Trophoblast cell (in vitro differentiated cells and primary cell): ENCODE results near the gene DAGLB.
A peak's percentile ranks its signal among the peaks of the same experiment; 100 is the strongest.

Experiments used
- DNase-seq, 2 donors: peaks; one replicate each; pipeline ENCODE4 v3.0.0-alpha.2; 2016
- H2AFZ ChIP-seq: 2 replicates; pipeline ENCODE4 v1.6.1; 2013; ENCODE audit warnings: low read length, moderate library complexity, mild to moderate bottlenecking; ENCODE audit not compliant: insufficient read depth, poor library complexity
- H2AK5ac ChIP-seq: 2 replicates; pipeline ENCODE4 v1.6.1; 2013; ENCODE audit warnings: mild to moderate bottlenecking, low read length
- H2BK120ac ChIP-seq: 2 replicates; pipeline ENCODE4 v1.6.1; 2013; ENCODE audit warnings: low read length, mild to moderate bottlenecking, moderate library complexity; ENCODE audit not compliant: insufficient read depth, poor library complexity
- H2BK12ac ChIP-seq: 2 replicates; pipeline ENCODE4 v1.6.1; 2013; ENCODE audit warnings: mild to moderate bottlenecking, low read length, moderate library complexity
- H2BK5ac ChIP-seq: 2 replicates; pipeline ENCODE4 v1.6.1; 2013; ENCODE audit warnings: low read length, low read depth, moderate library complexity, mild to moderate bottlenecking; ENCODE audit not compliant: poor library complexity
- H3K14ac ChIP-seq: 2 replicates; pipeline ENCODE4 v1.6.1; 2013; ENCODE audit warnings: mild to moderate bottlenecking, low read length
- H3K18ac ChIP-seq: 2 replicates; pipeline ENCODE4 v1.6.1; 2013; ENCODE audit warnings: mild to moderate bottlenecking, low read length
- H3K23ac ChIP-seq: 2 replicates; pipeline ENCODE4 v1.6.1; 2013; ENCODE audit warnings: low read length
- H3K27ac ChIP-seq: 2 replicates; pipeline ENCODE4 v1.5.1; 2013; ENCODE audit warnings: low read depth, mild to moderate bottlenecking, inconsistent platforms, low read length, moderate library complexity
- H3K27me3 ChIP-seq: 2 replicates; pipeline ENCODE4 v1.6.1; 2013; ENCODE audit warnings: inconsistent platforms, mild to moderate bottlenecking, low read length, moderate library complexity; ENCODE audit not compliant: insufficient read depth
- H3K36me3 ChIP-seq, 2 experiments: 1 replicate in 1 of 2; 2 replicates in 1 of 2; pipeline ENCODE4 v1.6.1; 2013; ENCODE audit warnings: low read length in 2 of 2, mild to moderate bottlenecking in 2 of 2, moderate library complexity in 1 of 2; ENCODE audit not compliant: insufficient read depth in 2 of 2, control insufficient read depth in 1 of 2
- H3K4ac ChIP-seq: 2 replicates; pipeline ENCODE4 v1.6.1; 2013; ENCODE audit warnings: low read depth, mild to moderate bottlenecking, low read length, moderate library complexity
- H3K4me1 ChIP-seq, 2 experiments: 1 replicate in 1 of 2; 2 replicates in 1 of 2; pipeline ENCODE4 v1.6.1; 2013; ENCODE audit warnings: low read length in 2 of 2, mild to moderate bottlenecking in 2 of 2, moderate library complexity in 1 of 2; ENCODE audit not compliant: insufficient read depth in 2 of 2, control insufficient read depth in 1 of 2
- H3K4me2 ChIP-seq: 2 replicates; pipeline ENCODE4 v1.6.1; 2013; ENCODE audit warnings: inconsistent platforms, mild to moderate bottlenecking, low read length, moderate library complexity
- H3K4me3 ChIP-seq: 2 replicates; pipeline ENCODE4 v1.5.1; 2013; ENCODE audit warnings: mild to moderate bottlenecking, low read depth, low read length, inconsistent platforms
- H3K79me1 ChIP-seq: one replicate; pipeline ENCODE4 v1.6.1; 2013; ENCODE audit warnings: low read length
- H3K79me2 ChIP-seq: 2 replicates; pipeline ENCODE4 v1.6.1; 2013; ENCODE audit warnings: low read length, mild to moderate bottlenecking; ENCODE audit not compliant: control insufficient read depth, insufficient read depth, poor library complexity
- H3K9ac ChIP-seq: 2 replicates; pipeline ENCODE4 v1.6.1; 2013; ENCODE audit warnings: mild to moderate bottlenecking, low read length
- H3K9me3 ChIP-seq: 2 replicates; pipeline ENCODE4 v1.6.1; 2013; ENCODE audit warnings: low read depth, mild to moderate bottlenecking, control low read depth, inconsistent platforms, low read length; ENCODE audit not compliant: insufficient read depth
- H4K12ac ChIP-seq: 2 replicates; pipeline ENCODE4 v1.6.1; 2013; ENCODE audit warnings: low read depth, mild to moderate bottlenecking, low read length, moderate library complexity
- H4K8ac ChIP-seq: 2 replicates; pipeline ENCODE4 v1.6.1; 2013; ENCODE audit warnings: low read depth, mild to moderate bottlenecking, low read length, moderate library complexity
- H4K91ac ChIP-seq: one replicate; pipeline ENCODE4 v1.6.1; 2013; ENCODE audit warnings: low read depth, mild to moderate bottlenecking, low read length, moderate library complexity
- WGBS: extraction: QIAGEN DNeasy Blood & Tissue Kit; methylation state at CpG from one replicate; pipeline ENCODE4 v1.1.7; 2013; ENCODE audit warnings: missing lambda C conversion rate; ENCODE audit not compliant: insufficient read length, insufficient coverage; ENCODE audit errors: extremely low coverage; 5-methylcytosine and 5-hydroxymethylcytosine counted together

DAGLB gene

DNA sequence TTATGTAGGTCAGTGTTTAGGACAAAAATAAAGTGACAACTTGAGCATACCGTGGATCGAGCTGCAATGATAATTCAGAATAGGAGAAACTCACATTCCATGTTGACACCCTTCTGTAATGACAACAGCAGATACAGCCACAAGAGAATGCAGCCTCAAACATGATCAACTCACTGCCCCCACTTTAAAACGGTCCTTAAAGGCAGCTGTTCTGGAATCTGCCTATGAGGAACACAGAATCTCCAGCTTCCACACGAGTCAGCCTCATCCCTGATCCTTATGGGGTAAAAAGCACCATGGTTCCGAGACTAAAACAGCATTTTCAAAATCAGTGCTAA lies 32.5 kb upstream of the DAGLB start:
- DNase-seq, result no peak
- Histone ChIP-seq H2AFZ (no peak overlapping the region), H4K8ac (no peak overlapping the region), H4K91ac (no peak overlapping the region), H3K9me3 (no peaks in the 10 kb centered on the region), H3K27me3 (no peaks in the 10 kb centered on the region), H2AK5ac (no peak overlapping the region), H3K4me1 (peaks cover 5 to 12% of the 10 kb centered on the region in 2 experiments), H3K79me2 (peaks cover 36% of the 10 kb centered on the region), H3K4ac (peak overlapping the region; percentile 85), H2BK12ac (no peak overlapping the region), H3K27ac (no peak overlapping the region), H3K18ac (no peak overlapping the region), H3K4me3 (no peak overlapping the region), H2BK120ac (no peak overlapping the region), H2BK5ac (no peak overlapping the region), H4K12ac (no peak overlapping the region), H3K23ac (no peak overlapping the region), H3K79me1 (peaks cover 14% of the 10 kb centered on the region), H3K4me2 (no peak overlapping the region), H3K14ac (no peak overlapping the region), H3K9ac (no peak overlapping the region), H3K36me3 (peaks cover 19 to 25% of the 10 kb centered on the region in 2 experiments)
- WGBS, result no CpG with 5 or more reads among the region's 5 CpGs

DNA sequence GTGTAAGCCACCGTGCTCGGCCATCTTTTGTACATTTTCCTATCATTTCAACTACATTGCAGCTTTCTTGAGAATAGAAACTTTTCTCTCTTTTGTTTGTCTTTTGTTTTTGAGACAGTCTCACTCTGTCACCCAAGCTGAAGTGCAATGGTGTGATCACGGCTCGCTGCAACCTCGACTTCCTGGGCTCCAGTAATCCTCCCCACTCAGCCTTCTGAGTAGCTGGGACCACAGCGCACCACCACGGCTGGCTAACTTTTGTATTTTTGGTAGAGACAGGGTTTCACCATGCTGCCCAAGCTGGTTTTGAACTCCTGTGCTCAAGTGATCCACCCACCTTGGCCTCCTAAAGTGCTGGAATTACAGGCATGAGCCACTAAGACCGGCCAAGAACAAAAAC lies 31.3 kb upstream of the DAGLB start:
- H3K79me2 ChIP-seq, result peaks cover 40% of the 10 kb centered on the region
- no CpG with 5 or more reads among the region's 8 CpGs for WGBS
- H3K9ac ChIP-seq, result no peak overlapping the region
- peaks cover 10% of the 10 kb centered on the region for H3K79me1 ChIP-seq
- no peak overlapping the region for H2BK12ac ChIP-seq
- H2BK5ac ChIP-seq, result no peak overlapping the region
- H3K18ac ChIP-seq, result no peak overlapping the region
- peak overlapping the region; percentile 98 for H3K4ac ChIP-seq
- peaks cover 19 to 35% of the 10 kb centered on the region in 2 experiments for H3K36me3 ChIP-seq
- no peak for DNase-seq
- H4K12ac ChIP-seq, result no peak overlapping the region
- H3K27ac ChIP-seq, result no peak overlapping the region
- no peak overlapping the region for H4K8ac ChIP-seq
- H3K14ac ChIP-seq, result no peak overlapping the region
- no peaks in the 10 kb centered on the region for H3K27me3 ChIP-seq
- no peak overlapping the region for H3K4me2 ChIP-seq
- no peaks in the 10 kb centered on the region for H3K9me3 ChIP-seq
- no peak overlapping the region for H2AK5ac ChIP-seq
- no peak overlapping the region for H3K4me3 ChIP-seq
- H2AFZ ChIP-seq, result peak overlapping the region; percentile 25
- H3K23ac ChIP-seq, result no peak overlapping the region
- no peak overlapping the region for H2BK120ac ChIP-seq
- H3K4me1 ChIP-seq, result peaks cover 3 to 8% of the 10 kb centered on the region in 2 experiments
- H4K91ac ChIP-seq, result no peak overlapping the region

DNA sequence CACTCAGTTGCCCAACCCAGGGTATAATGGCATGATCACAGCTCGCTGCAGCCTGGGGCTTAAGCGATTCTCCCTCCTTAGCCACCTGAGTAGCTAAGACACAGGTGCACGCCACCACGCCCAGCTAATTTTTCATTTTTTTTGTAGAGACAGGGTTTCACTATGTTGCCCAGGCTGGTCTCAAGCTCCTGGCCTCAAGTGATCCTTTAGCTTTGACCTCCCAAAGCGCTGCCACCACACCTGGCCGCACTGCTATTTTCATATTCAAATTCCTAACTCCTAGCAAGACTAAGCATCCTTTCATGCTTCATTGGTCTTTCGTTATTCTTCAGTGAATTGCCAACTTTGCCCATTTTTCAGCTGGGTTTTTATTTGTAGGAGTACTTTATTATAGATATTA lies 30.4 kb upstream of the DAGLB start:
- WGBS, result no CpG with 5 or more reads among the region's 7 CpGs

DNA sequence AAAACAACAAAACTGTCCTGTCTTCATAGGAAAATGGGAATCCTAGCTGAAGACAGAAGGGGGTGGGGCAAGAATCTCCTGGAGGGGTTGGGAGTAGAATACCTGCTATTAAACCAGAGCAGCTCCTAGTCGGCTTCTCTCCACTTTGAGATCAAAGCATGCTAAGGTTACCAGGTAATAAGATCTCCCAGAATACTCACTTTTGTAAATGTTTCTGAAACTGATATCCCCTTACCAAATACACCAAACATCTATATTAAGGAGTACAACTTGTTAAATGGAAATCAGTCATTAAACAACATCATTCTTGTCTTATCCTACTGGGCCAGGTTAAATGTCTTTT lies 29.5 kb upstream of the DAGLB start:
- no peaks in the 10 kb centered on the region for H3K79me1 ChIP-seq
- H2AK5ac ChIP-seq, result no peak overlapping the region
- H2AFZ ChIP-seq, result no peak overlapping the region
- no peak overlapping the region for H4K8ac ChIP-seq
- no peak overlapping the region for H4K12ac ChIP-seq
- H3K4me2 ChIP-seq, result no peak overlapping the region
- no peak overlapping the region for H3K9ac ChIP-seq
- no peaks in the 10 kb centered on the region for H3K27me3 ChIP-seq
- WGBS, result no CpG with 5 or more reads among the region's 1 CpG
- no peak overlapping the region for H3K23ac ChIP-seq
- H3K4me1 ChIP-seq, result peaks cover 3 to 6% of the 10 kb centered on the region in 2 experiments
- no peak overlapping the region for H3K4me3 ChIP-seq
- no peaks in the 10 kb centered on the region for H3K9me3 ChIP-seq
- no peak overlapping the region for H2BK120ac ChIP-seq
- no peak overlapping the region for H3K14ac ChIP-seq
- peaks cover 23 to 42% of the 10 kb centered on the region in 2 experiments for H3K36me3 ChIP-seq
- H3K4ac ChIP-seq, result peak overlapping the region; percentile 77
- H3K18ac ChIP-seq, result no peak overlapping the region
- peaks cover 25% of the 10 kb centered on the region for H3K79me2 ChIP-seq
- no peak overlapping the region for H2BK5ac ChIP-seq
- no peak overlapping the region for H4K91ac ChIP-seq
- H2BK12ac ChIP-seq, result no peak overlapping the region
- DNase-seq, result no peak
- H3K27ac ChIP-seq, result no peak overlapping the region

More for the DNA sequence above, 30.4 kb upstream of the DAGLB start:
- no peak for DNase-seq
- Histone ChIP-seq H3K4me3 (no peak overlapping the region), H3K9ac (no peak overlapping the region), H2BK120ac (no peak overlapping the region), H3K18ac (no peak overlapping the region), H2AK5ac (no peak overlapping the region), H3K4me1 (peaks cover 3 to 8% of the 10 kb centered on the region in 2 experiments), H4K8ac (no peak overlapping the region), H3K27me3 (no peaks in the 10 kb centered on the region), H3K27ac (no peak overlapping the region), H3K36me3 (peaks cover 20 to 37% of the 10 kb centered on the region in 2 experiments), H3K4ac (peak overlapping the region; percentile 91), H3K79me2 (peaks cover 32% of the 10 kb centered on the region), H2AFZ (no peak overlapping the region), H2BK5ac (no peak overlapping the region), H4K12ac (no peak overlapping the region), H3K79me1 (peaks cover 2% of the 10 kb centered on the region), H3K23ac (no peak overlapping the region), H3K9me3 (no peaks in the 10 kb centered on the region), H4K91ac (no peak overlapping the region), H3K4me2 (no peak overlapping the region), H3K14ac (no peak overlapping the region), H2BK12ac (no peak overlapping the region)
